ENCODE data around the gene DCAF4.

DCAF4 gene

DNA sequence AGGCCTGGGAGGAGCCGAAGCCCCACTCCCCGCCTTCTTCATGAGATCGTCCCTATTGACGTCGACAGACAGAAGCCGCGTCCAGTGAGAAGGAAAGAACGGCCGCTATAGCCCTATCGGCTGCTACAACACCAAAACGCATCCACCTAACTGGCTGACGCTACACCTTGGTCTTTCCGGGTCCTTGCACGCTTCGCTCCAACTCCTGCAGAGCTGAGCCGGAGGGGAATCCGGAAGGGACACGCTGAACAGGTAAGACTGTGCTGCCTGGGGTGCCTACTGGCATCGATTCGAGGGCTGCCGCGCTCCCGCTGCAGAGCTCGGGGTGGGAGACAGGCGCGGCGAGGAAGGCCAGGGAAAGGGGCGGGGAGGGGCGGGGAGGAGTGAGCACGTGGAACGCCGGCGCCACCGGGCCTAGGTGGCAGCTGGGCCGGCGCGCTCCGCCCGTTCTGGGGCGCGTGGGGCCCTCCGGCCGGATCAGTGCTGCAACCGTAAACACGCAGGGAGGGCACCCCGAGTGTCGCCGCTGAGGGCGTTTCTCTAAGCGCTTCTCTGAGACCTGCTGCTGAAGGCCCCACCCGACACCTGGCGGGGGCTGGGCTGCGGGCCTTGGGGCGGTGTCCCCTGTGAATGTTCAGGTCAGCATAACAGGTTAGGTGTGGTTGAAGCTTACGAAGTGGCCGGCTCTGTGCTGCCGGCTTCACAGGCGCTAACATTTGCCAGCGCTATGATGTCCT is at the start of gene DCAF4:
TSS of gene DCAF4 (plus strand) at position 173 of the 737 bp plus-strand sequence. CDS start 11,515 bp downstream, outside the sequence.
- peak; percentile 66 for DNase-seq

- DNase-seq, result no peak
These were observed 49.6 kb upstream of the DCAF4 start for GRCh38 chr14:72876710-72877063.

DNA sequence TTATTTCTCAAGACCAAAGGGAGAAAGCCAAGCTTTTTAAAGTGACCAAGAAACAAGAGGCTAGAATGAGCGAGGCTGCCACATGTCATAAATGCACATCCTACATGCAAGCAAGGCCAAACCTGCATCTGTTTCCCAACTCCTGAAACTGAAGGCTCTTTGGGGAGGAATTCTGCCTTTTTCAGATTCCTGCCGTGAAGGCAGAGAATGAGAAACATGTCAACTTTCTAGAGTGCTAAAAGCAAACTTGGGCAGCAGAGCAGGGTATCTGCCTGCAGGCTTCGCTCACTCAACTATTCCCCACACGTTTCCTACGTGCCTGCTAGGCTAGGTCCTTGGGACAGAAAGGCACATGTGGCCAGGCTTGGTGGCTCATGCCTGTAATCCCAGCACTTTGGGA is 47.5 kb upstream of the DCAF4 start:
- DNase-seq, result no peak

DNA sequence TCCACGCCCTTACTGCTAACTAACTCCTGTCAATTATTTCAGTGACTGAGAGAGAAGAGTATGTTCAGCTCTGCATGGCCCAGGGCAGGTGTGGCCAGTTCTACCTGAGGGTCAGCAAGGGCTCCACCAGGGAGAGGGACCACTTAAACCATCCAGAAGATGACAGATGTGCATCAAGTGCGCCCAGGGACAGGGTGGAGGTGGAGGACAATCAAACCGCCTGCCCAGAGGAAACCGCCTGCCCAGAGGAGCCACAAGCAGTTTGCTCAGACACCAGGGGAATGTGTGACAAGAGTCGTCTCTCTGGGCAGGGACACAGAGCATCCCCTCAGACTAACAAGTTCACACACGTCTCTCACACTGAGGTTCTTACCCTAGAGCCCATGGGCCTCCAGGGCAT is 46.8 kb upstream of the DCAF4 start:
- DNase-seq, result no peak

- DNase-seq, result no peak
These were observed 46.1 kb upstream of the DCAF4 start for GRCh38 chr14:72880164-72880563.

DNA sequence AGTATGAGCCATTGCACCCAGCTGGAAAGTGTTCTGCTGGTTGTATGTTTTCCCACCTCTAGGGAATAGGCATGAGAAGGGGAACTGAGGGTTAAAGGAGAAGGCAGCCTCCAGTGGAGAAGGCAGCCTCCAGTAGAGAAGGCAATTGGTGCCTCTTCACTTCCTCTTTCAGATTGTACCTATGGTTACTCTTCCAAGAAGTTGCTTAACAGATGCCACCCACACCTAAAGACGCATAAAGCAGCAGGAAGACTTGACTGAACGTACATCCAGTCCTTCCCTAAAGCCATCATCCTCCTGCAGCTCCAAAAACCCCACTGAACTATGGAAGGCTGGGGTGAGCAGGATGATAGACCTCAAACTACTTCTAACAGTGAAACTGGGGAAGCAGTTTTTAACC is 45.4 kb upstream of the DCAF4 start:
- DNase-seq, result no peak

GRCh38 chr14:72881543-72881942 is 44.7 kb upstream of the DCAF4 start:
- no peak for DNase-seq

- DNase-seq, result no peak
These were observed 44.2 kb upstream of the DCAF4 start for GRCh38 chr14:72882047-72882446.

DNA sequence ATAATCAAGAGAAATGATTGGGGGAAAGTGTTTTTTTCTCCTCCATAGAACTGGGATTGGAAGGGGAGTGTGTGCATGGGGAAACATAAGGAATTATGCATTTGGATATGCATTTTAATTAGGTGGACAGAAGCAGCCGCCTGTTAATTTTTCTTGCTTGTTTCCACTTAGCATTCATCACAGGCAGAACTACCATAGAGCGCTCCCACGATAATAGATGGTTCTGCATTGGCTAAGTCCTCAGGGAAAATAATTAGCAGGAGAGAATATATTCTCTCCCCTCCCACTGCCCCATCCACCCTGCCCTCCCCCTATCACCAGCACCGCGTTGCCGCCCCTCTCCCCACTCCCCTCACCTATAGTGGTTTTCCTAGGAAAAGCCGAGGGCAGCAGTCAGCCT is 43.8 kb upstream of the DCAF4 start:
- DNase-seq, result no peak

GRCh38 chr14:72883109-72883508 is 43.2 kb upstream of the DCAF4 start:
- no peak for DNase-seq

DNA sequence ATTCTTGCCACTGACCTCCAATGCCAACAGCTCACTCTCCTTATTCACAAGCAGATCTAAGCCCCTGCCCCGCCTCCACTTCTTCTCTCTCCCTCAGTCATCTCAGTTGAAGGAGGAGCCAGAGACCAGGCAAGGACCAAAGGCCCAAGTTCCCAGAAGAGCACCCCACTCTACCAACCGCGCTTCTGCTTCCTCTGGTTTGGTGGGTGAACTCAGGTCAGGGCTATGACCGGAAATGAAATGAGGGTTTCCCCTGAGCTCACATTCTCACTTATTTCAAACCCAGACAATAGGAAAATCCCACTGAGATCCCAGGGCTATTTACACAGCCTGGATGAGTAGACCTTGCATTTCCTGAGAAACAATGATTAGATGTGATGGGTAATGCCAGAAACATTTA is 42.3 kb upstream of the DCAF4 start:
- no peak for DNase-seq

DNA sequence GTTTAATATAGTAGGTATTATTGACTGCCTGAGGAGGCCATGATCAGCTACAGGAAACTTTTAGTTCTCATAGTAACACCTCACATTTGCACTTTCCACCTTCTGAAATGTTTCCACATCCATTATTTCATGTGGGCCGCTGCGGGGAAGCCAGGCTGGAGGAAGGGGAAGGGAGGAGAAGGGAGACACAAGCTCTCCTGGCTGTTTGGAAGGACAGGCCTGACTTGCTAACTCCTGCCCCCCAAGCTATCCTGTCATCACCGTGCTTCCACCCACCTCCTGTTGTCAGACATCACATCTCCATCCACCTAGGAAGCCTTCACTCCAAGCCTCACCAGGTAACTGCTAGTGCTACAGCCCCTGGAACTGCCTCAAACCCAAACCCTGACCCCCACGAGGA is 41.9 kb upstream of the DCAF4 start:
- DNase-seq, result no peak

GRCh38 chr14:72887514-72887913 is 38.8 kb upstream of the DCAF4 start:
- DNase-seq, result no peak

DNA sequence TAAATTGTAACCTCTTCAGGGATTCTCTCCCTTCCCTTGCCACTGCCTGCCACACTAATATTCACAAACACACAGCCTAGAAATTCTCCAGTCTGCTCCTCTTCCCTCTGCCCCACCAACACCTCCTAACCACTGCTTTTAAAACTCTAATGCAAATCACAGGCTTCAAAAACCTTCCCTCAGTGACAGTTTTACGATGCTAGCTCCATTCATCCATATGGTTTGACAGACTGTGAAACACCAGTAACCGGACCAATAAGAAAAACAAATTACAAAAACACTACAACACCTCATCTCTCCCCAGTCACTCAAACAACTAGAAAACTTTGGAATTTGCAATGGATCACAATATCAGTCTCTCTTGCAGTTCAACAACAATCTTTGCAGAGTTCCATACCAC is 38.1 kb upstream of the DCAF4 start:
- DNase-seq, result no peak

DNA sequence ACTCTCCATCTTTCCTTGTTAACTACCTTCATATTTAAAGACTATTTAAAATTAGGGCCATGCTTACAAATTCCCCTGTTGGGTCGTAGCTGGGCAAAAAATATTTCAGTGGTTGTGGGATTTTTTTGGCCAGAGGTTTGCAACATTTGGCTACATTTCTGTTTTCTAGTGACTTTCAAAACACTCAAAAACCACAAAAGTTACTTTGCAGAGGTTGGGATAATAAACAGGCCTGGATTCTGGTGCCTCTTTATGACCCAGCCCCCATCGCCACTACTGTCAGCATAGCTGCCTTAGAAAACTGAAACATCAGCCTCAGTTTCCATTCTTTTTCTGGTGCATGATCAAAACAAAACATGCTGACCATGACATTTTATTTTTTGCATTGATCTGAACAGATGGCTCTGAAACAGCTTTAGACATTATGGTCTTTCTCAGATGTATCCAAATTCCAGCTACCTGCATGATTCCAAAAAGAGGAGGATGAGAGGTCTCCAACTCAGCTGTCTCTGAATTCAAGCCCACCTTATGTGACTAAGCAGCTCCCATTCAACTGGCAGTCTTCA is 37.5 kb upstream of the DCAF4 start:
- DNase-seq, result no peak

DNA sequence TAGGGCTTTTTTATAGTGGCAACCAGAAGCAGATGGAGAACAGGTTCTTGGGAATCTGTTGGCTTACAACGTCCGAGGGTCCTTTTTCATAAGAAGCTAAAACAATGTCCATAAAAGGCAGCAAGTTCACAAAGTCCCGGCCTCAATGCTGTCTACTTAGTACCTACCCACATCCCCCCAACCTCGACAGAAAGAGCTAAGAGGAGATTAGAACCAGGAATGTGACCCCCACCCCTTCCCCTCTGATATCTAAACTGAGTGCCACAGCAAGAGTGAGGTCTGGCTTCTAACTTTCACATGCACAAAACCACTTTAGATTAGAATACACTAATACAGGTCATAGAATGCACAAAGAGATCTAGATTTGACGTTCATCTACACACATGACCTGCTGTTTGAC is 36.9 kb upstream of the DCAF4 start:
- DNase-seq, result no peak

DNA sequence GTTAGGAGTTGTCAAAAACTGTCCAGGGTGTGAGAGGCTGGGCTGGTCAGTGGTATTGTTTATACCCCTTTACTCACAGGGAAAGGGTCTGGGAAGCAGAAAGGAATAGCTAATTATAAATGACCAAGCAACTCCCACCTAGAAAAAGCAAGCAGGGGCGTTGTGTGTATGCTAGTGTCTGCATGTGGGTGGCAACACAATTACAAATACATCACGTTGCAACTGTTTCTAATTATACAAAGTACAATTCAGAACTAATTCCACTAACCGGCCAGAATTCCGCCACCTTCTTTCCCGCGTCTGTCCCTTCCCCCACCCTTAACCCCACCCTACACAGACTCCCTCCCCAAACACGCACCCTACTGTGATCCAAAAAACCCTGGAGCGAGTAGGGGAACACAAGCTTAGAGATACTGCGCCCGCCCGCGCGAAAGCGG is 34.6 kb upstream of the DCAF4 start:
- DNase-seq, result no peak

- no peak for DNase-seq
These were observed 34.0 kb upstream of the DCAF4 start for GRCh38 chr14:72892103-72892878.

- DNase-seq, result no peak
These were observed 33.2 kb upstream of the DCAF4 start for GRCh38 chr14:72892879-72893635.

- DNase-seq, result peak; percentile 63
These were observed 32.5 kb upstream of the DCAF4 start, which contains the start of gene DPF3 for GRCh38 chr14:72893636-72894322. Gene DPF3, minus strand, starts transcription at chr14:72894101. Its CDS starts 13 bp downstream, at chr14:72894088.

DNA sequence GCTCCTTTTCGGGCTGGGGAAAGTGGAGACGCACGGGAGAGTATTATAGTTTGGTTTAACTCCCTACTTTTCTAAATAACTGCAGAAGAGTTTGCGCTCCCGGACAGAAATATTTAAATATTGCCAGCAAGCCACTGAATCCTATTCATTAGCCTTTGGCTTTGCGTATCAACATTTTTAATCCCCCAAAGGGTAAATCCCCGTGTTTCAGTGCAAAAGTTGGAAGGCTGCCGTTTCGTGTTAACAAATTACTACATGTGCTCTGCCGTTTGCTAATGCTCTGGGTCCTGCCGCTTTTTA is 32.0 kb upstream of the DCAF4 start:
- DNase-seq, result no peak

- DNase-seq, result no peak
These were observed 31.5 kb upstream of the DCAF4 start for GRCh38 chr14:72894623-72895378.

Data from GOT3 (cell line).